Naive thymus-derived CD4-positive, alpha-beta T cell (primary cell): ENCODE measurements around the gene KCNQ5. TPM values are rescaled to one million over a fixed set of nuclear protein-coding genes. Genes with fewer than 3 reads are reported as not detected.

Experiments
- ATAC-seq: fragments of 150-1000 bp; cut with Tn5 transposase; 2 replicates; pipeline ENCODE4 v1.10.0; 2021; ENCODE audit warnings: mild to moderate bottlenecking, moderate library complexity
- CTCF ChIA-PET: fragments of 350-600 bp; sonication (Branson Sonifier 250); formaldehyde crosslinking; loops from one replicate; lab custom pipeline; 2021; ENCODE audit warnings: antibody characterized with exemption; lab: Charles Lee
- POLR2A ChIA-PET: fragments of 350-600 bp; sonication (Branson Sonifier 250); formaldehyde crosslinking; loops from one replicate; lab custom pipeline; 2021; ENCODE audit warnings: antibody characterized with exemption, inconsistent platforms; lab: Charles Lee
- DNase-seq, 9 donors: peaks; one replicate each; pipeline versions ENCODE4 v3.0.0 to v3.0.0-alpha.2; 2020 to 2022; ENCODE audit warnings: mixed read lengths in 1 of 9
- H3K27ac ChIP-seq: one replicate; pipeline ENCODE4 v1.7.0; 2013; ENCODE audit warnings: mild to moderate bottlenecking, low read depth, low read length, moderate library complexity
- H3K27me3 ChIP-seq, 2 donors: one replicate each; pipeline ENCODE4 v1.7.0; 2013; ENCODE audit warnings: low read length in 2 of 2, mild to moderate bottlenecking in 2 of 2, moderate library complexity in 2 of 2; ENCODE audit not compliant: control insufficient read depth in 2 of 2, insufficient read depth in 2 of 2
- H3K36me3 ChIP-seq, 3 experiments: 1 replicate in 2 of 3; 2 replicates in 1 of 3; pipeline ENCODE4 v1.7.0; 2013; ENCODE audit warnings: low read length in 3 of 3, mild to moderate bottlenecking in 3 of 3, moderate library complexity in 1 of 3; ENCODE audit not compliant: insufficient read depth in 3 of 3, control insufficient read depth in 2 of 3
- H3K4me1 ChIP-seq, 2 donors: one replicate each; pipeline ENCODE4 v1.7.0; 2013; ENCODE audit warnings: low read length in 2 of 2, mild to moderate bottlenecking in 2 of 2, moderate library complexity in 1 of 2; ENCODE audit not compliant: control insufficient read depth in 2 of 2, insufficient read depth in 2 of 2
- H3K4me3 ChIP-seq: 2 replicates; pipeline ENCODE4 v1.7.0; 2013; ENCODE audit warnings: mild to moderate bottlenecking, low read length
- H3K9me3 ChIP-seq, 3 experiments: 1 replicate in 2 of 3; 2 replicates in 1 of 3; pipeline ENCODE4 v1.7.0; 2013; ENCODE audit warnings: low read length in 3 of 3; ENCODE audit not compliant: control insufficient read depth in 2 of 3
- H3K27ac Mint-ChIP-seq, 9 donors: one replicate each; pipeline ENCODE4 v1.8.0; 2020 to 2022; ENCODE audit warnings: mixed read lengths in 9 of 9, mild to moderate bottlenecking in 8 of 9, moderate library complexity in 5 of 9, inconsistent platforms in 2 of 9
- H3K27me3 Mint-ChIP-seq, 5 donors: one replicate each; pipeline ENCODE4 v1.8.0; 2021 to 2022; ENCODE audit warnings: mixed read lengths in 5 of 5, mild to moderate bottlenecking in 1 of 5
- H3K36me3 Mint-ChIP-seq, 5 donors: one replicate each; pipeline ENCODE4 v1.8.0; 2020 to 2022; ENCODE audit warnings: mixed read lengths in 5 of 5, mild to moderate bottlenecking in 3 of 5, inconsistent platforms in 1 of 5
- H3K4me1 Mint-ChIP-seq, 7 donors: one replicate each; pipeline ENCODE4 v1.8.0; 2020 to 2022; ENCODE audit warnings: mixed read lengths in 7 of 7, mild to moderate bottlenecking in 3 of 7, inconsistent platforms in 1 of 7
- H3K4me3 Mint-ChIP-seq, 10 donors: one replicate each; pipeline ENCODE4 v1.8.0; 2020 to 2022; ENCODE audit warnings: mild to moderate bottlenecking in 10 of 10, mixed read lengths in 10 of 10, moderate library complexity in 6 of 10, inconsistent platforms in 2 of 10
- H3K9me3 Mint-ChIP-seq, 11 donors: one replicate each; pipeline ENCODE4 v1.8.0; 2020 to 2022; ENCODE audit warnings: mixed read lengths in 11 of 11, mild to moderate bottlenecking in 4 of 11, inconsistent platforms in 1 of 11, moderate library complexity in 1 of 11
- intact Hi-C, 2 donors: fragments of 100-400 bp; cut with micrococcal nuclease; formaldehyde crosslinking; loops; one replicate each; pipeline ENCODE4 v1.15.1; 2023
- polyA plus RNA-seq, 2 donors: library from polyadenylated mRNA; unstranded; fragments of 300-500 nt; fragmentation: Illumina TruSeq; gene quantifications; one replicate each; pipeline ENCODE4 v1.2.3, GENCODE V29; 2021
- total RNA-seq, 6 experiments: library from RNA in 5 of 6; stranded (reverse) in 5 of 6; gene quantifications; 1 replicate in 5 of 6; 2 replicates in 1 of 6; pipeline ENCODE4 v1.2.3 and lab custom pipeline; 2021 to 2026

The KCNQ5 gene
- total and polyA plus RNA-seq, 7 experiments from 2014 or later: 2.3 to 18.3 (median 7.2) TPM

- no peak for DNase-seq
- Histone ChIP-seq H3K27ac (no peak overlapping the region), H3K36me3 (no peaks in the 10 kb centered on the region), H3K4me1 (no peaks in the 10 kb centered on the region), H3K9me3 (no peaks in the 10 kb centered on the region), H3K27me3 (no peaks in the 10 kb centered on the region), H3K4me3 (no peak overlapping the region)
- peaks cover 0 to 19% (median 4%) of the 10 kb centered on the region in 5 donors for H3K36me3 Mint-ChIP-seq
- no peak overlapping the region for H3K4me3 Mint-ChIP-seq
- peak overlapping the region in 1 of 9 donors; percentile 53 for H3K27ac Mint-ChIP-seq
- peaks cover 0 to 5% (median 0%) of the 10 kb centered on the region in 7 donors for H3K4me1 Mint-ChIP-seq
- no peak for ATAC-seq
- ChIA-PET CTCF (no interaction called here), POLR2A (no interaction called here)
- H3K9me3 Mint-ChIP-seq: no peaks in the 10 kb centered on the region
- no peaks in the 10 kb centered on the region for H3K27me3 Mint-ChIP-seq
- intact Hi-C loops: no loop called here
These were observed 165.6 kb downstream of the KCNQ5 start for GRCh38 chr6:72787391-72788031.

GRCh38 chr6:72788188-72788587 is 166.3 kb downstream of the KCNQ5 start:
- peaks cover 0 to 19% (median 4%) of the 10 kb centered on the region in 5 donors for H3K36me3 Mint-ChIP-seq
- intact Hi-C loops: no loop called here

GRCh38 chr6:72789145-72789544 is 167.3 kb downstream of the KCNQ5 start:
- Mint-ChIP-seq H3K4me3 (no peak overlapping the region), H3K9me3 (no peaks in the 10 kb centered on the region), H3K4me1 (peaks cover 0 to 5% (median 0%) of the 10 kb centered on the region in 7 donors), H3K27me3 (no peaks in the 10 kb centered on the region), H3K36me3 (peaks cover 0 to 19% (median 4%) of the 10 kb centered on the region in 5 donors), H3K27ac (no peak overlapping the region)
- CTCF ChIA-PET: no interaction called here
- no peak overlapping the region for H3K4me3 ChIP-seq
- H3K9me3 ChIP-seq: no peaks in the 10 kb centered on the region
- ATAC-seq (no peak), DNase-seq (no peak)
- intact Hi-C loops: no loop called here
- H3K36me3 ChIP-seq: no peaks in the 10 kb centered on the region
- H3K4me1 ChIP-seq: no peaks in the 10 kb centered on the region
- no peaks in the 10 kb centered on the region for H3K27me3 ChIP-seq
- POLR2A ChIA-PET: no interaction called here
- no peak overlapping the region for H3K27ac ChIP-seq

More at GRCh38 chr6:72788188-72788587, 166.3 kb downstream of the KCNQ5 start:
- ChIA-PET CTCF (no interaction called here), POLR2A (no interaction called here)
- peaks cover 0 to 5% (median 0%) of the 10 kb centered on the region in 7 donors for H3K4me1 Mint-ChIP-seq
- H3K27ac Mint-ChIP-seq: no peak overlapping the region
- ATAC-seq (no peak), DNase-seq (no peak)
- no peak overlapping the region for H3K4me3 Mint-ChIP-seq
- H3K27ac ChIP-seq: no peak overlapping the region
- H3K27me3 Mint-ChIP-seq: no peaks in the 10 kb centered on the region
- no peaks in the 10 kb centered on the region for H3K9me3 ChIP-seq
- no peaks in the 10 kb centered on the region for H3K36me3 ChIP-seq
- H3K4me1 ChIP-seq: no peaks in the 10 kb centered on the region
- no peaks in the 10 kb centered on the region for H3K27me3 ChIP-seq
- no peaks in the 10 kb centered on the region for H3K9me3 Mint-ChIP-seq
- H3K4me3 ChIP-seq: no peak overlapping the region

GRCh38 chr6:72792692-72793091 is 170.8 kb downstream of the KCNQ5 start:
- POLR2A ChIA-PET: no interaction called here
- Mint-ChIP-seq H3K4me1 (peaks cover 0 to 6% (median 0%) of the 10 kb centered on the region in 7 donors), H3K9me3 (no peaks in the 10 kb centered on the region), H3K36me3 (peaks cover 0 to 16% (median 4%) of the 10 kb centered on the region in 5 donors), H3K27ac (no peak overlapping the region), H3K27me3 (no peaks in the 10 kb centered on the region), H3K4me3 (no peak overlapping the region)
- no peaks in the 10 kb centered on the region for H3K9me3 ChIP-seq
- ATAC-seq (no peak), DNase-seq (no peak)
- no peaks in the 10 kb centered on the region for H3K4me1 ChIP-seq
- CTCF ChIA-PET: interaction anchor here (1.1 kb wide), 1 partner anchor 13 kb away, joined by 3 read pairs; no protein-coding TSS in a partner anchor
- intact Hi-C loops: no loop called here
- H3K27me3 ChIP-seq: no peaks in the 10 kb centered on the region
- no peak overlapping the region for H3K4me3 ChIP-seq
- H3K36me3 ChIP-seq: no peaks in the 10 kb centered on the region
- no peak overlapping the region for H3K27ac ChIP-seq

GRCh38 chr6:72793641-72794395 is 172.0 kb downstream of the KCNQ5 start:
- intact Hi-C loops: no loop called here
- Mint-ChIP-seq H3K36me3 (peaks cover 0 to 23% (median 4%) of the 10 kb centered on the region in 5 donors), H3K9me3 (peaks cover 0 to 4% (median 0%) of the 10 kb centered on the region in 11 donors), H3K27me3 (no peaks in the 10 kb centered on the region), H3K27ac (no peak overlapping the region), H3K4me1 (peaks cover 0 to 6% (median 0%) of the 10 kb centered on the region in 7 donors), H3K4me3 (no peak overlapping the region)
- no peaks in the 10 kb centered on the region for H3K9me3 ChIP-seq
- DNase-seq: no peak
- H3K27ac ChIP-seq: no peak overlapping the region
- CTCF ChIA-PET: interaction anchor here (1.1 kb wide), 1 partner anchor 14 kb away, joined by 3 read pairs; no protein-coding TSS in a partner anchor
- POLR2A ChIA-PET: no interaction called here
- no peaks in the 10 kb centered on the region for H3K36me3 ChIP-seq
- H3K4me1 ChIP-seq: no peaks in the 10 kb centered on the region
- ATAC-seq: no peak
- no peaks in the 10 kb centered on the region for H3K27me3 ChIP-seq
- no peak overlapping the region for H3K4me3 ChIP-seq

- Mint-ChIP-seq H3K36me3 (peaks cover 3 to 16% (median 3%) of the 10 kb centered on the region in 5 donors), H3K4me3 (no peak overlapping the region), H3K9me3 (peaks cover 0 to 13% (median 3%) of the 10 kb centered on the region in 11 donors), H3K27ac (no peak overlapping the region), H3K27me3 (no peaks in the 10 kb centered on the region), H3K4me1 (peaks cover 0 to 11% (median 0%) of the 10 kb centered on the region in 7 donors)
- no peaks in the 10 kb centered on the region for H3K36me3 ChIP-seq
- intact Hi-C loops: no loop called here
- H3K27me3 ChIP-seq: no peaks in the 10 kb centered on the region
- no peak overlapping the region for H3K27ac ChIP-seq
- ATAC-seq (no peak), DNase-seq (no peak)
- H3K9me3 ChIP-seq: no peaks in the 10 kb centered on the region
- no peak overlapping the region for H3K4me3 ChIP-seq
- CTCF ChIA-PET: no interaction called here
- H3K4me1 ChIP-seq: no peaks in the 10 kb centered on the region
- POLR2A ChIA-PET: no interaction called here
These were observed 176.3 kb downstream of the KCNQ5 start for GRCh38 chr6:72798196-72798595.
